ENCODE results near the gene OPCML.

Gene OPCML

DNA sequence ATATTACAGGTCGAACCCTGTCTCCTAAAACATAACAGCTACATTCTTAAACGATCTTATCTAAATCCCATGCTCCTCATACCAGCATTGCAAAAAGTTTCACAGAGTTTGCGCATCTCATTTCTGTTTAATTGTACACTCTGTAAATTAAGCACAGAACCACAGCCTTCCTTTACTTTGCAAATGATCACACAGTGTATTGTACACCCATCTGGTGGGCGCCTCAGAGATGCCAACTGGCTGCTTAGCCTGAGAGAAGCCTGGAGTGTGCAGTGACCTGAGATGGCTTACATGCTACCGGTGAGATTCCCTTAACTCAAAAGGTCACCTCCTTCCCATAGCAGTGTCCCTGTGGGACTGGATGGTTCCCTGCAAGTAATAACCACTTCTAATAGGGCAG lies 1077.3 kb downstream of the OPCML start:
- ATAC-seq (no peak), DNase-seq (ENCODE audit: low spot score in 2 of 2) (no peak)
- H3K27ac Mint-ChIP-seq: no peak overlapping the region
- no peaks in the 10 kb centered on the region for H3K4me1 Mint-ChIP-seq
- H3K36me3 Mint-ChIP-seq: no peaks in the 10 kb centered on the region
- no peak overlapping the region for H3K4me3 Mint-ChIP-seq
- H3K9me3 Mint-ChIP-seq: peaks cover 3% of the 10 kb centered on the region

DNA sequence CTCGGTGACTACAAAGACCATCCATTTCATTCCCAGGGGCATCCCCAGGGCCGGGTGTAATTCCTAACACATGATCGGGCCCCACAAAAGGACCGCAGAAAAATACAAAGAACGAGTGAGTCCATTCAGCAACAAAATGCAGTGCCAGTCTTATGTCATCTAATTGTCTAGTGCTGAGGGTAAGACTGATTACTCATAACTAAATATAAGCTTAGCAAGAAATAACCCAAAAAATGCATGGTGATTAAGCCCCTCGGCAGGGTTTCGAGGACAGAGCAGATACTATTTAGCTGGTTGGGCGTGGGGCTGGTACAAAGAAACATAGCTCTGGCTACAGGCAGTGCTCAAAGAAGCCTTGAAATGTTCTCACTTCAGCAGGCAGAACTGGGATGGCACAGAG lies 1078.9 kb downstream of the OPCML start:
- Mint-ChIP-seq H3K4me1 (no peaks in the 10 kb centered on the region), H3K27ac (no peak overlapping the region), H3K4me3 (no peak overlapping the region), H3K9me3 (peaks cover 3% of the 10 kb centered on the region), H3K36me3 (no peaks in the 10 kb centered on the region)
- DNase-seq (ENCODE audit: low spot score in 2 of 2): no peak
- ATAC-seq: no peak

DNA sequence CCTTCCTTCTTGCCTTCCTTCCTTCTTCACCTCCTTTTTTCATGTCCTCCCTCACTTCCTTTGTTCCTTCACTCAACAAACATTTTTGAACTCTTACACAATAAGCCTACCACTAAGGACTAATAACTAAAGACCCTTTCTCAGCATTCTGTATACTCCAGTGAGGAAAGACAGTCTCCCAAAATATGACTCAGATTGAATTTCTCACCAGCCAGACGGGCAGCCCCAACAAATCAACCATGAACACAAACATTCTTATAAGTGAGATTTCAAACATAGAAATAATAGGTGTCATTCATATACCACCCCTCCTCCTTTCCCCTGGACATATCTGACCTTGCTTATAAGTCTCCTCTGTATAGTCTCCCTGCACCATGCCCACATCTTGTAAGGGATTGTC lies 1079.7 kb downstream of the OPCML start:
- DNase-seq (ENCODE audit: low spot score in 2 of 2) (no peak), ATAC-seq (no peak)
- H3K9me3 Mint-ChIP-seq: peaks cover 3% of the 10 kb centered on the region
- no peak overlapping the region for H3K4me3 Mint-ChIP-seq
- no peak overlapping the region for H3K27ac Mint-ChIP-seq
- no peaks in the 10 kb centered on the region for H3K4me1 Mint-ChIP-seq
- H3K36me3 Mint-ChIP-seq: no peaks in the 10 kb centered on the region

DNA sequence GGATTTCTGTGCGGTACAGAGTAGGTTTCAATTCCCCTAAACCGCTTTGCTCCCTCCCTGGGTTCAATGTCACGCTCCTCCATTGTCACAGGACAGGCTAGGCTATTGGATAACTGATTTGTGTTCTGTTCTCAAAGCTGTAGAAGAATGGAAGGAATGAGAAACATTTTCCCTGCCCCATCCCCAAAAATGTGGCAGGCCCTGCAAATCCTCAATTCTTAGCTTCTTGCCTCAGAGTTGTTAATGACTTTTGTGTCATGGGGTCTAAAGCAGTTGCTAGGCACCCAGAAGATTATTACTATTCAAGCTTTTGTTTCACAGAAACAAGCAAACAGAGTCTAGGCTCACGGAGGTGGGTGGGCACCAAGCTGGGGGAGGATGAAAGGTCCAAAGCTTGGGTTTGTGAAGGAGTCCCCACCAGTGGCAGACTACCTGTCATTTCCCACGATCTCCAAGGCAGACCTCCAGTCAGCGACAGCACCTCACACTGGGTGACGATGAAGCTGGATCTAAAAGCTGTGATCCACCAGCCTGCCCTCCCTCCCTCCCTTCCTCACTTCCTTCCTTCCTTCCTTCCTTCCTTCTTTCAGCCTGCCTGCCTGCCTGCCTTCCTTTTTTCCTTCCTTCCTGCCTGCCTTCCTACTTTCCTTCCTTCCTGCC lies 1080.2 kb downstream of the OPCML start:
- Mint-ChIP-seq H3K36me3 (no peaks in the 10 kb centered on the region), H3K4me1 (no peaks in the 10 kb centered on the region), H3K4me3 (no peak overlapping the region), H3K9me3 (peaks cover 3% of the 10 kb centered on the region), H3K27ac (no peak overlapping the region)
- DNase-seq (ENCODE audit: low spot score in 2 of 2): no peak
- ATAC-seq: no peak

DNA sequence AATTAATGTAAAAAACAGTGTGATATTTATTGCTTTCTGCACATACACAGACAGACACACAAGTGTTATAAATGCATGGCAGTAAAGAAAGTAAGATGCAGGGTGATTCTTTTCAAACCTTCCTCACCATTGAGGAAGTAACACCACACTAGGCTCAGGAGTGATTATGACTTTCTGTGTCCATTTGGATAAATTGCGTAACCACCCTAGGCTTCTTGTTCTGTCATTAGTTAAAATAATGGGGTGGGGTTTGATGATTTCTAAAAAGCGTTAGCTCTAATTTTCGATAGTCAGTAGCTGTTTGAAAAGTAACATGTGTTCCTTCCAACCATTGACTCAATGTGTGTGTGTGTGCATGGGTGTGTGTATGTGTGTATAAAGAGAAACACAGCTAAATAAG lies 1081.7 kb downstream of the OPCML start:
- H3K4me3 Mint-ChIP-seq: no peak overlapping the region
- H3K27ac Mint-ChIP-seq: no peak overlapping the region
- no peak for ATAC-seq
- no peak for DNase-seq (ENCODE audit: low spot score in 2 of 2)
- H3K9me3 Mint-ChIP-seq: peaks cover 3% of the 10 kb centered on the region
- H3K4me1 Mint-ChIP-seq: no peaks in the 10 kb centered on the region
- no peaks in the 10 kb centered on the region for H3K36me3 Mint-ChIP-seq

DNA sequence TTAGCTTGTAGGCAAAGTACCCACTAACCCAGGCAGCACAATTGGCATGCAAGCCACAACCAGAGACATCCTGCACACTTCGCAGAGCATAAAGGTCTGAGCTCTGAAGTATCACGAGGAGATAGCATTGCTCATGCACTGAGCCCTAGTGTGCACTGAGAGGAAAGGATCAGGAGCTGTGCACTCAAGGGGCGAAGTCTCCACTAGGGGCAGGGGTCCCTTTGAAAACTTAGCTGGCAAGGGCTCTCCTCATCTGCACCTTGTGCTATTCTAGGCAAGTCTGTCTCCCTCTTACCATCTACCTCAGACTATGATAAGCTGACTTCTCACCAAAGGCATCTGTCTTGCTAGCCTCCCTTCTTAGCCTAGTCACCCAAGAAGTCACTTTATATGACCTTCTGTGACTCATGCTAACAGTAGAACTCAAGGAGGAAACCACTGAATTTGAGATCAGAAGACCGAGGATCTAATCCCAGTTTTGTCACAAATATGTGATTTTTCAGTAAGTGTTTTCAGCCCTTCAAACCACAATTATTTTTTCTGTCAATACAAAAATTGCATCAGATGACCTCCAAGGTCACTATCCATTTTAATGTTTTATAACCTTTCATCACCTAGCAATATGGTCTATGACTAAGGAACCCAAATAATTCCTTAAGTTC lies 1083.8 kb downstream of the OPCML start:
- ATAC-seq (no peak), DNase-seq (ENCODE audit: low spot score in 2 of 2) (no peak)
- H3K36me3 Mint-ChIP-seq: no peaks in the 10 kb centered on the region
- H3K9me3 Mint-ChIP-seq: peaks cover 3% of the 10 kb centered on the region
- no peak overlapping the region for H3K4me3 Mint-ChIP-seq
- H3K4me1 Mint-ChIP-seq: no peaks in the 10 kb centered on the region
- H3K27ac Mint-ChIP-seq: no peak overlapping the region

DNA sequence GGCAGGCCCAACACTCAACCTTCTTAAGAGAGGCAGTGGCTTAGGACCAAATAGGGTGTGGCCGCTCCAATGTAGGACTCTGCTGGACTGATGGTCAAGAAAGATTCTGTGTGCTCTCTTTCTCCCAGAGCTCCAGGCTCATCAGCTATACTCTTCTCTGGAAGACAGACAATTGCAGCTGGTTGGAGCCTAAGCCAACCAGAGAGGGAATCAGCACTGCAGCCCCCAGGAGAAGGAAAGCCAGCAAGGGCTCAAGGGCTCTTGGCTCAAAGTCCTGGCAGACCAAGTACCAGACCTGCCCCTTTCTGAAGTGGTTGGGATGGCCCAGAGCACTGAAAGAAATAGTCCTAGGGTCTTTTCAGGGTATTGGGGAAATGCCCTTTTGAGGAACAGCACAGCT lies 1084.5 kb downstream of the OPCML start:
- ATAC-seq (no peak), DNase-seq (ENCODE audit: low spot score in 2 of 2) (no peak)
- no peaks in the 10 kb centered on the region for H3K4me1 Mint-ChIP-seq
- H3K27ac Mint-ChIP-seq: no peak overlapping the region
- H3K9me3 Mint-ChIP-seq: peaks cover 3% of the 10 kb centered on the region
- no peak overlapping the region for H3K4me3 Mint-ChIP-seq
- H3K36me3 Mint-ChIP-seq: no peaks in the 10 kb centered on the region

DNA sequence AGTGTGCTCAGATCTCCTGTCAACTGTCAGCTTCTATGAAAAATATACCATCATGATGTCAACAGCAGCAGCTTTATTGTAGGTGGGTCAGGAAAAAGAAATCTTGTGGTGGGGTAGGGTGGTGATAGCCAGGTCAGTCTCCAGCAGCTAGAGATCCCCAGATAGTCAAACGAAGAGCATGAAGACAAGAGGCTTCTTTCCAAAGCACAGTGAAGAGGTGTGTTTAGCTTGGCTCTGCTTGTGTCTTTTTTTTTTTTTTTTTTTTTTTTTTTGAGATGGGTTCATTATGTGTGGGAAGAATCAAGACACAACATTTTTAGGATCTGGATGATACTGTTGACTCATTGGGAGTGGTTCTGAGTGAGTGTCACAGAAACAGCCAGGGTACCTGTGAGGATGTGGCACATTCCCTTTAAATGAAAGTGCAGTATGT lies 1086.4 kb downstream of the OPCML start:
- Mint-ChIP-seq H3K27ac (no peak overlapping the region), H3K4me3 (no peak overlapping the region), H3K9me3 (no peaks in the 10 kb centered on the region), H3K36me3 (no peaks in the 10 kb centered on the region), H3K4me1 (no peaks in the 10 kb centered on the region)
- no peak for DNase-seq (ENCODE audit: low spot score in 2 of 2)
- no peak for ATAC-seq

DNA sequence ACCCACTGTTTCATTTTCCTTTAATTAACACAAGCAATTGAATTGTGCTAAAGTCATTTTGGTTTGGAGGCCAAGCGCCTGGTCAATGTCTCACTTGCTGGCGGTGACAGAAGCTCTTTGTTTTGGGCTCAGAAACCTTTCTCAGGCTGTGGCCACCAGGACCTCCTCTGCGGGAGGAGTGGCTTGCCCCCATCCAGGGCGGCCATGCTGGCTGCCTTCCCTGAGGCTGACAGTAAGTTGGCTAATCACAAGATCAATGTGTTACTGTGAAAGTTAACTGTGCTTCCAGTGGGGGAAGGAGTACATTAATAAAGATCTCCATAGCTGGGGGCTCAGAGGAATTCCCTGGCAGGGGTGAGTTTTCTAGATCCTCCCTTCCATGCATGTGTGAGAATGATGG lies 1087.4 kb downstream of the OPCML start:
- ATAC-seq (no peak), DNase-seq (ENCODE audit: low spot score in 2 of 2) (no peak)
- Mint-ChIP-seq H3K36me3 (no peaks in the 10 kb centered on the region), H3K9me3 (no peaks in the 10 kb centered on the region), H3K4me1 (no peaks in the 10 kb centered on the region), H3K4me3 (no peak overlapping the region), H3K27ac (no peak overlapping the region)

DNA sequence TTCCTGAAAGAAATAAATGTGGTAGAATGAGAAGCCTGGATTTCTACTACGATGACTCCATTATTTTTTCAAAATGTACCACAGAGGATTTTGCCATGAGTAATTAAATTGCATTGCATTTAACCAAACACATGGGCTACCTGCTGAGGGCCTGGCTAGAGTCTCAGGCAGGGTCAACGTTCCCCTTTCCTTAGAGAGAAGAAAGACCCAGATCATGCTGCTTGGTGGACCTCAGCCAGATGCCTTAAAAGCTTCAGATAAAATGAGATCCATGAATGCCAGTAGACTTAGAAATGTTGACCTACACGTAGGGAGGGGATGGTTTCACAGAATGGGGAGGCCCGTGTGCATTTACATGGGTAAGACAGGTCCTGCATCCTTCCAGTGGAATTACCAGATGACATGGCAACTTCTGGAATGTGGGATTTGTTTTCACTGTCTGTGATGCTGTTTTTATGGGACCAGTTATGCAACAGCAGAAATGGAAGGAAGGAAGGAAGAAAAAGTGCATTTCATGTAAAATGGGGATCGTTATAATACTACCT lies 1092.5 kb downstream of the OPCML start:
- DNase-seq (ENCODE audit: low spot score in 2 of 2) (no peak), ATAC-seq (no peak)
- Mint-ChIP-seq H3K27ac (no peak overlapping the region), H3K9me3 (peaks cover 6% of the 10 kb centered on the region), H3K4me3 (no peak overlapping the region), H3K36me3 (no peaks in the 10 kb centered on the region), H3K4me1 (no peaks in the 10 kb centered on the region)

DNA sequence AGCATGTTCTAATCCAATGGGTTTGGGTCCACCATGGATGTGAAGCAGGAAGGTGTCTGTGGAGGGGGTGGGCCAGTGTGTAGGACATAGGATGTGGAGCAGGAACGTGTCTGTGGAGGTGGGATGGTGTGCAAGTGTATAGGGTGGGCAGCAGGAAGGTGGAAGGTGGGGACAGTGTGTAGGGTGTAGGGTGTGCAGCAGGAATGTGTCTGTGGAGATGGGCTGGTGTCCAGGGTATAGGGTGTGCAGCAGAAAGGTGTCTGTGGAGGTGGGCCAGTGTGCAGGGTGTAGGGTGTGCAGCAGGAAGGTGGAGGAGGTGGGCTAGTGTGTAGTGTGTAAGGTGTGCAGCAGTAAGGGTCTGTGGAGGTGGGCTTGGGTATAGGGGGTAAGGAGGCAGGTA lies 1093.9 kb downstream of the OPCML start:
- Mint-ChIP-seq H3K4me1 (no peaks in the 10 kb centered on the region), H3K9me3 (peaks cover 6% of the 10 kb centered on the region), H3K36me3 (no peaks in the 10 kb centered on the region), H3K27ac (no peak overlapping the region), H3K4me3 (no peak overlapping the region)
- DNase-seq (ENCODE audit: low spot score in 2 of 2) (no peak), ATAC-seq (peak; percentile 41)

DNA sequence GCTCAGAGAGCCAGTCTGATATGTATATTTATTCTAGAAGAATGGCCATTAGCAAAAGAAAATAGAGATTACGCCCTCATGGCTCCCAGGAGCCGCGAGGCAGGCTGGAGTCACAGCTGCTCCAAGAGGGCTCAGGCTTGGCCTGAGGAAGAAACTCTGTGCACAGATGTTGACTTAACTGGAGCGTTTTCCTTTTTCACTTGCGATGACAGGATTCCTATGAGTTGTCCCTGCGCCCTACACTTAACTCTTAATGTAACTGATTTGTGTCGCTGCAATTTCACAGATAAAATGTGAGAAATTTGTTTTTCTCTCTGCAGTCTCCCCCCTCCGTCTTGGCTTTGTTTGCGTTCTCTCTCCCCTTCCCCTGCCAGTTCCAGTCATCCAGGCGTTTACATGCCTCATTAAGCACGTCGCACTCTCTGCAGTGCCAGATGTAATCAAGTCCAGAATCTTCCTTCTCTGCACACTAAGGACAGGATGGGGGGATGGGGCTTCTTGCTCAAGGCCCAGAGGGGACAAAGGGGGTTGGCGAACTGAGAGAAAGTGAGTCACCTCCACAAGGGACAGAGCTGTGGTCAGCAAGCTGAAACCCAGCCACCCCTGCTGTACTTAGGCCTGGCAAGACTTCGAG lies 1101.8 kb downstream of the OPCML start:
- DNase-seq (ENCODE audit: low spot score in 2 of 2) (no peak), ATAC-seq (no peak)
- peaks cover 3% of the 10 kb centered on the region for H3K9me3 Mint-ChIP-seq
- H3K27ac Mint-ChIP-seq: no peak overlapping the region
- H3K36me3 Mint-ChIP-seq: no peaks in the 10 kb centered on the region
- H3K4me3 Mint-ChIP-seq: no peak overlapping the region
- H3K4me1 Mint-ChIP-seq: no peaks in the 10 kb centered on the region

DNA sequence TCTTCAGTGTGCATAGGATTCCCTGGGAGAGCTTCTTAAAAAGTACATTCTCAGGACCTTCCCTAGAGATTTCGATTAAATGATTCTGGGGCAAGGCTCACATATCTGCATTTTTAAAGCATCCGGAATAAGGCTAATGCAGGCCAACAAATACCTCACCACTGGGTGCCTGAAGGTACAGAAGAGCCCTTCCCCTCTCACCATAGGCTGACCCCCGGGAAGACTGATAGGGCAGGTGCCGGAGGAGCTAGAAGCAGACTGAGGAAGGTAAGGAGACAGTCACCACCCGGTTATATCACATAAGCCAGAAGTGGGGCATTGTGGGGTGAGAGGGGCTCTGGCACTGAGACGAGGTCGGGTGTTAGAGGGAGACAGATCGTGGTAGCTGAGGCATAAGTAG lies 1102.6 kb downstream of the OPCML start:
- no peak overlapping the region for H3K27ac Mint-ChIP-seq
- no peaks in the 10 kb centered on the region for H3K4me1 Mint-ChIP-seq
- no peak overlapping the region for H3K4me3 Mint-ChIP-seq
- ATAC-seq: no peak
- H3K9me3 Mint-ChIP-seq: peaks cover 3% of the 10 kb centered on the region
- DNase-seq (ENCODE audit: low spot score in 2 of 2): no peak
- no peaks in the 10 kb centered on the region for H3K36me3 Mint-ChIP-seq

DNA sequence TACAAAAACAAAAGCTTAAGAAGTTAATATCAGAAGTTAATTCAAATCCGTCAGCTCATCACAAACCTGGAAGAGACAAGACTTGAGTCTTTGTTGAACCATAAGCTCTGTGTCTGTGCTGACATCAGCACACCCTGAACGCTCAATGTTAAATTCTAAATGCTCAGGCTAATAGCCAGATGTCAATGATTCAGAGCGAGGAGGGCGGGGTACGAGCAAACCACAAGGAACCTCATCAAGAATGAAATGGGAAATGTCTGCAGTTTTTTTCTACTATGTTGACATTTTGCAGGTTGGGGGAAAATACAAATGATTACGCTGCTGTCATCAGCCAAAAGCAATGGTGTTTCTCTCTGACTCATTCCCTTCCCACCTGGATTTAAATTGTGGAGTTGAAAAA lies 1104.7 kb downstream of the OPCML start:
- ATAC-seq (no peak), DNase-seq (ENCODE audit: low spot score in 2 of 2) (no peak)
- Mint-ChIP-seq H3K4me1 (no peaks in the 10 kb centered on the region), H3K27ac (no peak overlapping the region), H3K36me3 (no peaks in the 10 kb centered on the region), H3K4me3 (no peak overlapping the region), H3K9me3 (no peaks in the 10 kb centered on the region)

DNA sequence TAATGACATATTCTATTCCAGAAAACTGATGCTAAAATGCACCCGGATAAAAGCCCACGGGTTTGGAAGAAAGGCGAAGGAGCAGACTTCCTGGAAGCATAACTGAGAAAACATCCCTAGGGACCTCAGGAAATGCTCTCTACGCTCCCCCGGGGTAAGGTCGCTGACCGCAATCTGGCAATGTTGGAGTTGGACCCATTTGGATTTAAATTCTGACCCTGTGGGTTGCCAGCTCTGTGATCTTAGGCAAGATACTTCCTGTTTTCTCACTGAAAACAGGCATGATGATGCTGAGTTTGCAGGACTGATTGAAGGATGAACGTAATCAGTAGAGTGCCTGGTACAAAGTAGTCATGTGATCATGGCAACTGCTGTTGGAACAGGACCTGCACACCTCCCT lies 1107.9 kb downstream of the OPCML start:
- H3K36me3 Mint-ChIP-seq: no peaks in the 10 kb centered on the region
- H3K4me1 Mint-ChIP-seq: no peaks in the 10 kb centered on the region
- DNase-seq (ENCODE audit: low spot score in 2 of 2) (no peak), ATAC-seq (no peak)
- peaks cover 2% of the 10 kb centered on the region for H3K9me3 Mint-ChIP-seq
- no peak overlapping the region for H3K4me3 Mint-ChIP-seq
- no peak overlapping the region for H3K27ac Mint-ChIP-seq

DNA sequence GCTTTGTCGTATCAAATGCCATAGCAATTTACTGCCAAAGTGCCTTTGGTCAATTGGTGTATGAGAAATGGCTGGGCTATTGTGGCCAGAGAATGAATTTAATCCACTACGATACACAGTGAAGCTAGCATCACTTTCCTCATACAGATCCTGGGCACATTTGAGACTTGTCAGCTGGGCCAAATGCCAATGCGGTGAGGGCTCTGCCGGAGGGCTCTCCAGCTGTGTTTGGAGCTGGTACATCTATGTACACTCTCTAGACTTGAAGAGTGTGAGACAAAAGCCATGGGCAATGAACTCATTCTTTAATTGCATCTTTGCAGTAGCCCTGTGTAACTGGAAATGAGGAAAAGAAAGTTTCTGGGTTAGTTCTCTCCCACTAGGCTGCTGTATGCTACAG lies 1109.0 kb downstream of the OPCML start:
- H3K4me1 Mint-ChIP-seq: no peaks in the 10 kb centered on the region
- H3K9me3 Mint-ChIP-seq: peaks cover 2% of the 10 kb centered on the region
- H3K4me3 Mint-ChIP-seq: no peak overlapping the region
- DNase-seq (ENCODE audit: low spot score in 2 of 2) (no peak), ATAC-seq (no peak)
- H3K27ac Mint-ChIP-seq: no peak overlapping the region
- no peaks in the 10 kb centered on the region for H3K36me3 Mint-ChIP-seq

All from stimulated activated effector memory CD8-positive, alpha-beta T cell treated with anti-CD3 and anti-CD28 coated beads, Interleukin-12 subunit alpha, Interleukin-12 subunit beta, amount 100 ng/mL, for 72 hours (primary cell).